Retinal pigment epithelial cell (primary cell): ENCODE data around the gene COG1.
A peak's percentile ranks its signal among the peaks of the same experiment; 100 is the strongest.

Experiments used
- DNase-seq: peaks from one replicate; pipeline ENCODE4 v3.0.0-alpha.2; 2010; ENCODE audit warnings: low read depth
- H3K4me3 ChIP-seq: 2 replicates; pipeline ENCODE4 v1.5.1; 2011; ENCODE audit warnings: mild to moderate bottlenecking, low read length, control low read depth, moderate library complexity
- CTCF ChIP-seq: conservative IDR thresholded peaks from 2 replicates; pipeline ENCODE4 v1.5.1; 2011; ENCODE audit warnings: low read depth, low read length, control low read depth, inconsistent platforms

Gene COG1

DNA sequence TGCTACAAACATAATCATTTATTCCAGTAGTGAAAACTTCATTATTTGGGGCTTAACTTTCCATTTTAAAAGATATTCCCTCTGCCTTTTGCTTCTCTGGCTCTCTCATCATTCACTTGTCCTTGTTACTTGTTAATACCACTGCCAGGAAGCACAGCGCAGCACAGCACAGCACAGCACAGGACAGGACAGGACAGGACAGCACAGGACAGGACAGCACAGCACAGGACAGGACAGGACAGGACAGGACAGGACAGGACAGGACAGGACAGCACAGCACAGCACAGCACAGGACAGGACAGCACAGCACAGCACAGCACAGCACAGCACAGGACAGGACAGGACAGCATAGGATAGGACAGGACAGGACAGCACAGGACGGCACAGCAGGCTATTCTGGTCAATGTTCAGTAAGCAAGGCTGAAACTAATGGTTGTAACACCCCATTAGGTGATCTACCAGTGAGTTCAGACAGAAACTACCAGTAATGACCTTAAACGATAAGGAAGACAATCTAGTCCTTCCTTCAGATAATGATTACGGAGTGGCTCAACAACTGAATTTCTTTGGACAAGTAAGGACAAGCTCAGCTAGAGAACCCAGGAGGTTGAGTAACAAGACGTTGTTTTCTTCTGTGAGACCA is 31.9 kb downstream of the COG1 start:
- no peak for TF ChIP-seq CTCF
- H3K4me3 ChIP-seq: no peak overlapping the region
- no peak for DNase-seq

DNA sequence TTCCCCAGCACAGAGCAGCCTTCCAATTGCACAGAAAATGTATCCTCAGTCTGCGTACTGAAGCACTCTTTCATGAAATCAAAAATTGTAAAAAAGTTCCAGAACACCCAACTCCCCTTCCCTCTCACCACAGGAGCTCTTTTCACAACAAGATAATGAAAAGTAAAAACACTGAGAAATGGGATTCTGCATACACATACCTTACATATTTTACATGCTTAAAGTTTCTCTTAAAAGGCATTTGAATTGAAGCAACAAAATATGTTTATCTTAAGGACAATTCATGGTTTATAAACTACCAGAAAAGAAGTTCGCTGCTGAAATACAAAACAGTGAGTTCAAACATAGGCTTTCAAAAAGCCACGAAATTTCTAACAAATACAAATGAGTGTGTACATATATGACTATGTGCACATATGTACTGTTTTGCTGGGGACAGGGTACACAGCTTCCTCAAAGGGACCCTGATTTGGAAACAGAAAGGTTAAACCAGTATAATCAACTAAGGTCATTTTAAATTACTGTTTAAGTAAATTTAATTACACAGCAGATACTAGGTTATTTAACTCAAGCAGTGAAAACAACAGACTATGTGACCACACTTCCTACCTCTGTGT is 33.8 kb downstream of the COG1 start:
- TF ChIP-seq CTCF: no peak
- no peak for DNase-seq
- H3K4me3 ChIP-seq: no peak overlapping the region

GRCh38 chr17:73227379-73227778 is 34.5 kb downstream of the COG1 start:
- no peak for TF ChIP-seq CTCF
- no peak for DNase-seq
- no peak overlapping the region for H3K4me3 ChIP-seq

DNA sequence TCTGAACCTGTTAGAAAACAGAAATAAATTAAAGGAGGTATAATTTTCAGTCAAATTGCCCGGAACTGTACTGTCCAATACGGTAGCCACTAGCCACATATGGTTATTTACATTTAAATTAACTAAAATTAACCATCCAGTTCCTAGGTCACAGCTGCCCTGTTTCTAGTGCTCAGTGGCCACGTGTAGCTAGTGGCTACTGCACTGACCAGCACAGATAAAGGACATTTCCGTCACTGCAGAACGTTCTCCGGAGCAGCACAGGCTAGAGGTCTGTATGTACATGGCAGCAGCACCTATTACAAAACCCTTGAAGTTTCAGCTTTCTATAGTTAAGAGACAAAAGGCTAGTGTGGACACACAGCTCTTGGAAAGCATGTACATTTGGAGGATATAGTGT is 35.1 kb downstream of the COG1 start:
- no peak for TF ChIP-seq CTCF
- no peak overlapping the region for H3K4me3 ChIP-seq
- DNase-seq: no peak

GRCh38 chr17:73228748-73229236 is 35.9 kb downstream of the COG1 start:
- no peak overlapping the region for H3K4me3 ChIP-seq
- DNase-seq: peak; percentile 46
- TF ChIP-seq CTCF: no peak

GRCh38 chr17:73230088-73230487 is 37.2 kb downstream of the COG1 start:
- H3K4me3 ChIP-seq: no peak overlapping the region
- no peak for TF ChIP-seq CTCF
- DNase-seq: no peak

DNA sequence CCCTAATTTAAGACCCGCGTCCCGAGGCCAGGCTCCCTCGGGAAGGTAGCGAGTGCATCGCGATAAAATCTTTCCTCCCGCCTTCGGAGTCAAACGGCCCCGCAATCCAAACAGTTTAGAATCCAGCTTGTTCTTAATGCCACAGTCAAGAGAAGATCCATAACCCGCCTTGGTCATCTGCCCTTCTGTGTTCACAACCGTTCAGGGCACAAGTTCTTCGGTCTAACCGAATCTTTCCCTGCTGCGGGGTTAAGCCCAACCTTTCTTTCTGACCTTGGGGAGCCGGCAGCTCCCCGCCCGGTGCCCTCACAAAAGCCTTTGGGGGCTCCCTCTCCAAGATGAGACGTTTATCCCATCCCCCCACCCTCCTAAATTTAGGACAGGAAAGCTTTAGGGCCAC is 38.5 kb downstream of the COG1 start:
- DNase-seq: no peak
- no peak for TF ChIP-seq CTCF
- peak overlapping the region; percentile 86 for H3K4me3 ChIP-seq
